H9 (cell line): ENCODE results near the gene RGS8. TPM values are rescaled to one million over a fixed set of nuclear protein-coding genes. Genes with fewer than 3 reads are reported as not detected.

ENCODE experiments used
- DNase-seq: peaks from one replicate; pipeline ENCODE4 v3.0.0-alpha.2; 2017
- H2AFZ ChIP-seq: one replicate; pipeline ENCODE4 v1.6.1; 2013; ENCODE audit warnings: mild to moderate bottlenecking, low read length, control low read depth, moderate library complexity
- H2AK5ac ChIP-seq: 2 replicates; pipeline ENCODE4 v1.6.1; 2013; ENCODE audit warnings: low read length, control low read depth, mixed read lengths; ENCODE audit not compliant: insufficient read length
- H2BK120ac ChIP-seq: one replicate; pipeline ENCODE4 v1.6.1; 2013; ENCODE audit warnings: low read depth, mild to moderate bottlenecking, low read length, control low read depth, inconsistent platforms; ENCODE audit not compliant: poor library complexity, severe bottlenecking
- H2BK12ac ChIP-seq: 2 replicates; pipeline ENCODE4 v1.6.1; 2013; ENCODE audit warnings: low read length, control low read depth, mixed read lengths, low read depth; ENCODE audit not compliant: insufficient read length
- H2BK15ac ChIP-seq: 2 replicates; pipeline ENCODE4 v1.6.1; 2013; ENCODE audit warnings: low read depth, low read length, control low read depth
- H2BK20ac ChIP-seq: one replicate; pipeline ENCODE4 v1.6.1; 2013; ENCODE audit warnings: low read depth, mild to moderate bottlenecking, low read length, control low read depth, inconsistent platforms; ENCODE audit not compliant: poor library complexity, severe bottlenecking
- H2BK5ac ChIP-seq: 2 replicates; pipeline ENCODE4 v1.6.1; 2013; ENCODE audit warnings: low read length, control low read depth, mixed read lengths; ENCODE audit not compliant: insufficient read length
- H3K14ac ChIP-seq: 2 replicates; pipeline ENCODE4 v1.6.1; 2013; ENCODE audit warnings: low read length, control low read depth; ENCODE audit not compliant: insufficient read depth
- H3K18ac ChIP-seq: 2 replicates; pipeline ENCODE4 v1.6.1; 2013; ENCODE audit warnings: low read depth, mild to moderate bottlenecking, mixed read lengths, low read length, control low read depth; ENCODE audit not compliant: insufficient read length
- H3K23ac ChIP-seq: 2 replicates; pipeline ENCODE4 v1.6.1; 2013; ENCODE audit warnings: low read length, control low read depth, mixed read lengths, low read depth; ENCODE audit not compliant: insufficient read length
- H3K23me2 ChIP-seq: 2 replicates; pipeline ENCODE4 v1.6.1; 2013; ENCODE audit warnings: low read depth, mild to moderate bottlenecking, mixed read lengths, low read length, control low read depth; ENCODE audit not compliant: insufficient read length, poor library complexity, severe bottlenecking
- H3K27ac ChIP-seq: 2 replicates; pipeline ENCODE4 v1.5.1; 2013; ENCODE audit warnings: low read length, control low read depth, mixed read lengths, low read depth; ENCODE audit not compliant: insufficient read length
- H3K27me3 ChIP-seq: 2 replicates; pipeline ENCODE4 v1.6.1; 2013; ENCODE audit warnings: low read length, control low read depth, inconsistent platforms; ENCODE audit not compliant: insufficient read depth
- H3K4ac ChIP-seq: 2 replicates; pipeline ENCODE4 v1.6.1; 2013; ENCODE audit warnings: low read depth, mild to moderate bottlenecking, control low read depth, inconsistent platforms, low read length, moderate library complexity
- H3K4me1 ChIP-seq: 2 replicates; pipeline ENCODE4 v1.6.1; 2013; ENCODE audit warnings: low read length, control low read depth, inconsistent platforms; ENCODE audit not compliant: insufficient read depth
- H3K4me2 ChIP-seq: 2 replicates; pipeline ENCODE4 v1.6.1; 2013; ENCODE audit warnings: low read length, control low read depth, mixed read lengths; ENCODE audit not compliant: insufficient read length, insufficient read depth
- H3K56ac ChIP-seq: 2 replicates; pipeline ENCODE4 v1.6.1; 2013; ENCODE audit warnings: low read depth, mild to moderate bottlenecking, mixed read lengths, low read length, control low read depth; ENCODE audit not compliant: insufficient read length
- H3K79me1 ChIP-seq: 2 replicates; pipeline ENCODE4 v1.6.1; 2013; ENCODE audit warnings: low read depth, mild to moderate bottlenecking, moderate library complexity, low read length, control low read depth, inconsistent platforms; ENCODE audit not compliant: insufficient read depth, poor library complexity, severe bottlenecking
- H3K79me2 ChIP-seq: 2 replicates; pipeline ENCODE4 v1.6.1; 2013; ENCODE audit warnings: low read length, control low read depth, inconsistent platforms; ENCODE audit not compliant: insufficient read depth
- H3K9ac ChIP-seq: 2 replicates; pipeline ENCODE4 v1.6.1; 2013; ENCODE audit warnings: low read length, control low read depth, mixed read lengths; ENCODE audit not compliant: insufficient read length; ENCODE audit errors: extremely low read depth
- H3K9me3 ChIP-seq: one replicate; pipeline ENCODE4 v1.6.1; 2013; ENCODE audit warnings: low read depth, low read length, inconsistent platforms; ENCODE audit not compliant: control insufficient read depth
- H3T11ph ChIP-seq: one replicate; pipeline ENCODE4 v1.6.1; 2013; ENCODE audit warnings: mild to moderate bottlenecking, low read length, control low read depth, inconsistent platforms
- H4K20me1 ChIP-seq: one replicate; pipeline ENCODE4 v1.6.1; 2013; ENCODE audit not compliant: control insufficient read depth, insufficient read length, insufficient read depth
- H4K5ac ChIP-seq: 2 replicates; pipeline ENCODE4 v1.6.1; 2013; ENCODE audit warnings: low read depth, mild to moderate bottlenecking, mixed read lengths, low read length, control low read depth; ENCODE audit not compliant: insufficient read length
- H4K8ac ChIP-seq: replicated peaks from 2 replicates; pipeline ENCODE4 v1.6.1; 2013; ENCODE audit warnings: low read length, control low read depth, mixed read lengths, low read depth; ENCODE audit not compliant: insufficient read length
- H4K91ac ChIP-seq: 2 replicates; pipeline ENCODE4 v1.6.1; 2013; ENCODE audit warnings: low read depth, mild to moderate bottlenecking, moderate library complexity, mixed read lengths, low read length, control low read depth; ENCODE audit not compliant: insufficient read length
- H3K27ac Mint-ChIP-seq, 3 experiments: 2 replicates in 2 of 3; 3 replicates in 1 of 3; pipeline ENCODE4 v1.8.0; 2020 to 2021; ENCODE audit warnings: mixed read lengths in 3 of 3, mild to moderate bottlenecking in 1 of 3, moderate library complexity in 1 of 3
- H3K27me3 Mint-ChIP-seq: 2 replicates; pipeline ENCODE4 v1.8.0; 2021; ENCODE audit warnings: low read depth, mild to moderate bottlenecking, moderate library complexity, mixed read lengths
- H3K36me3 Mint-ChIP-seq, 3 experiments: 2 replicates in 2 of 3; 3 replicates in 1 of 3; pipeline ENCODE4 v1.8.0; 2020 to 2021; ENCODE audit warnings: low read depth in 3 of 3, mixed read lengths in 3 of 3; ENCODE audit not compliant: insufficient read depth in 1 of 3
- H3K4me1 Mint-ChIP-seq, 2 experiments: 2 replicates each; pipeline ENCODE4 v1.8.0; 2020; ENCODE audit warnings: mixed read lengths in 2 of 2
- H3K4me3 Mint-ChIP-seq, 2 experiments: 2 replicates in 1 of 2; 3 replicates in 1 of 2; pipeline ENCODE4 v1.8.0; 2020 to 2021; ENCODE audit warnings: mild to moderate bottlenecking in 2 of 2, mixed read lengths in 2 of 2, moderate library complexity in 1 of 2
- H3K9me3 Mint-ChIP-seq, 2 experiments: 2 replicates in 1 of 2; 3 replicates in 1 of 2; pipeline ENCODE4 v1.8.0; 2020; ENCODE audit warnings: mild to moderate bottlenecking in 2 of 2, mixed read lengths in 2 of 2, moderate library complexity in 1 of 2
- WGBS: extraction: QIAGEN DNeasy Blood & Tissue Kit; methylation state at CpG from one replicate; pipeline ENCODE4 v1.1.7; 2013; ENCODE audit warnings: missing lambda C conversion rate, low lambda C conversion rate, mixed read lengths; ENCODE audit not compliant: insufficient read length; ENCODE audit errors: extremely low coverage; 5-methylcytosine and 5-hydroxymethylcytosine counted together
- total RNA-seq: library from RNA; stranded (reverse); gene quantifications from 2 replicates; pipeline ENCODE4 v1.2.1, GENCODE V29; 2021
- TF ChIP-seq, protein P1 (sequence below): fragments of 200-600 bp; sonication (generic); conservative IDR thresholded peaks from 3 replicates; pipeline ENCODE4 v1.8.0; 2021; ENCODE audit warnings: antibody characterized with exemption, mild to moderate bottlenecking

Gene RGS8
- total RNA-seq, 1 experiment from 2014 or later = not detected

DNA sequence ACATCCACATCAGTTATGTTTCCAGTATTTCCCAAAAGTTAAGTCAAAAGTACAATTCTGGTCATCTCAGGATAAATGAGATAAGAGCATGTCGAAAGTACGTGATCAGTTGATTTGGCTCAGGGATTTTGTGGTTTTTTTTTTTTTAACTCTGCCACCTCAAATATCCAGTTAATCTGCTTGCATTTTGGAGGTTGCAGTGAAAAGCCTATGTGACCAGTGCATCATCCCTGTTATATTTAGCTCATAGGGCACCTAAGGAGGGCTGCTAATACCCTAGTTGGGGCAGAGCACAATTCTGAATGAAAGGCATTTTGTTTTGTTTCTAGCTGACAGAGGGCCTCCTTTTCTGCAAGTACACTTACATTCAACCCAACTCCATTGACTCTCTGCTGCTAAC, 48.5 kb downstream of the RGS8 start:
- TF ChIP-seq, protein P1, sequence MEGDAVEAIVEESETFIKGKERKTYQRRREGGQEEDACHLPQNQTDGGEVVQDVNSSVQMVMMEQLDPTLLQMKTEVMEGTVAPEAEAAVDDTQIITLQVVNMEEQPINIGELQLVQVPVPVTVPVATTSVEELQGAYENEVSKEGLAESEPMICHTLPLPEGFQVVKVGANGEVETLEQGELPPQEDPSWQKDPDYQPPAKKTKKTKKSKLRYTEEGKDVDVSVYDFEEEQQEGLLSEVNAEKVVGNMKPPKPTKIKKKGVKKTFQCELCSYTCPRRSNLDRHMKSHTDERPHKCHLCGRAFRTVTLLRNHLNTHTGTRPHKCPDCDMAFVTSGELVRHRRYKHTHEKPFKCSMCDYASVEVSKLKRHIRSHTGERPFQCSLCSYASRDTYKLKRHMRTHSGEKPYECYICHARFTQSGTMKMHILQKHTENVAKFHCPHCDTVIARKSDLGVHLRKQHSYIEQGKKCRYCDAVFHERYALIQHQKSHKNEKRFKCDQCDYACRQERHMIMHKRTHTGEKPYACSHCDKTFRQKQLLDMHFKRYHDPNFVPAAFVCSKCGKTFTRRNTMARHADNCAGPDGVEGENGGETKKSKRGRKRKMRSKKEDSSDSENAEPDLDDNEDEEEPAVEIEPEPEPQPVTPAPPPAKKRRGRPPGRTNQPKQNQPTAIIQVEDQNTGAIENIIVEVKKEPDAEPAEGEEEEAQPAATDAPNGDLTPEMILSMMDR = no peak
- Histone ChIP-seq H3K79me2 (no peaks in the 10 kb centered on the region), H3T11ph (no peak overlapping the region), H3K14ac (no peak overlapping the region), H2BK15ac (no peak overlapping the region), H2BK5ac (no peak overlapping the region), H2BK120ac (no peak overlapping the region), H2AK5ac (no peak overlapping the region), H2AFZ (no peak overlapping the region), H3K27ac (no peak overlapping the region), H3K23me2 (no peaks in the 10 kb centered on the region), H3K4me1 (0 out of 2 replicates have a peak, but pooled peaks cover 3% of the 10 kb centered on the region), H4K91ac (no peak overlapping the region), H2BK12ac (no peak overlapping the region), H3K27me3 (no peaks in the 10 kb centered on the region), H4K20me1 (no peaks in the 10 kb centered on the region), H4K5ac (no peak overlapping the region), H3K18ac (no peak overlapping the region), H3K4ac (no peak overlapping the region), H3K9ac (no peak overlapping the region), H3K56ac (no peak overlapping the region), H3K9me3 (no peaks in the 10 kb centered on the region), H2BK20ac (no peak overlapping the region), H3K4me2 (no peak overlapping the region), H3K23ac (no peak overlapping the region), H4K8ac (no peak overlapping the region), H3K79me1 (no peaks in the 10 kb centered on the region)
- no peak overlapping the region for H3K4me3 Mint-ChIP-seq
- H3K27ac Mint-ChIP-seq = no peak overlapping the region
- peaks cover 16 to 27% of the 10 kb centered on the region in 2 experiments for H3K4me1 Mint-ChIP-seq
- H3K9me3 Mint-ChIP-seq = no peaks in the 10 kb centered on the region
- H3K27me3 Mint-ChIP-seq = no peaks in the 10 kb centered on the region; the same call in 1 of the 2 replicates
- DNase-seq = no peak
- no peaks in the 10 kb centered on the region for H3K36me3 Mint-ChIP-seq
- no CpG with 5 or more reads among the region's 2 CpGs for WGBS

Other genes with a start within 250 kb of the RGS8 start
- gene RGSL1, start 234.4 kb downstream of the RGS8 start, total RNA-seq = not detected in 2 replicates
- gene RNASEL, start 95.3 kb downstream of the RGS8 start, total RNA-seq = 0.57 and 0.63 TPM in 2 replicates
- 6.8 and 6.9 TPM in 2 replicates for gene RGS16, start 80.2 kb downstream of the RGS8 start, total RNA-seq
- gene NPL, start 105.2 kb upstream of the RGS8 start, total RNA-seq = 1.1 and 2.4 TPM in 2 replicates
- 336 and 338 TPM in 2 replicates for gene DHX9, start 154.8 kb upstream of the RGS8 start, total RNA-seq